Caco-2 (cell line): ENCODE results near the gene VWA3B. TPM values are rescaled to one million over a fixed set of nuclear protein-coding genes. Genes with fewer than 3 reads are reported as not detected.

ENCODE experiments used
- BruUV-seq: library from RNA; stranded (reverse); fragments of 400-500 nt; replicated peaks from 2 replicates; lab custom pipeline; 2021; lab: Mats Ljungman, UMichigan
- CTCF ChIA-PET: fragments of 300-600 bp; sonication (Branson Sonifier 250); formaldehyde crosslinking; loops from one replicate; lab custom pipeline; 2022; ENCODE audit warnings: antibody characterized with exemption; lab: Charles Lee
- POLR2A ChIA-PET: fragments of 300-600 bp; sonication (Branson Sonifier 250); formaldehyde crosslinking; loops from one replicate; lab custom pipeline; 2022; ENCODE audit warnings: antibody characterized with exemption; lab: Charles Lee
- DNase-seq, 2 experiments: peaks; one replicate each; pipeline versions ENCODE4 v3.0.0 to v3.0.0-alpha.2; 2020 to 2022
- H3K27me3 ChIP-seq: replicated peaks from 2 replicates; pipeline ENCODE4 v1.6.0; 2011; ENCODE audit warnings: low read length; ENCODE audit not compliant: control insufficient read depth, insufficient read depth
- H3K36me3 ChIP-seq: 2 replicates; pipeline ENCODE4 v1.5.1; 2011; ENCODE audit warnings: low read length; ENCODE audit not compliant: control insufficient read depth, insufficient read depth
- H3K4me1 ChIP-seq: fragments of 250-450 bp; sonication (Bioruptor Pico); 2 replicates; pipeline ENCODE4 v1.5.1; 2020; ENCODE audit warnings: mild to moderate bottlenecking
- H3K4me3 ChIP-seq: 2 replicates; pipeline ENCODE4 v1.5.1; 2011; ENCODE audit warnings: low read depth, mild to moderate bottlenecking, control low read depth, low read length
- H3K9me3 ChIP-seq: fragments of 250-450 bp; sonication (Bioruptor Pico); 2 replicates; pipeline ENCODE4 v1.5.1; 2020; ENCODE audit warnings: mild to moderate bottlenecking, moderate library complexity
- H3K27ac Mint-ChIP-seq: one replicate; pipeline ENCODE4 v1.8.0; 2022; ENCODE audit warnings: mixed read lengths; ENCODE audit not compliant: unreplicated experiment
- H3K27me3 Mint-ChIP-seq: one replicate; pipeline ENCODE4 v1.8.0; 2022; ENCODE audit warnings: mixed read lengths; ENCODE audit not compliant: insufficient read depth, unreplicated experiment
- H3K36me3 Mint-ChIP-seq: one replicate; pipeline ENCODE4 v1.8.0; 2022; ENCODE audit warnings: mild to moderate bottlenecking, mixed read lengths; ENCODE audit not compliant: insufficient read depth, unreplicated experiment
- H3K4me1 Mint-ChIP-seq: one replicate; pipeline ENCODE4 v1.8.0; 2022; ENCODE audit warnings: low read depth, mixed read lengths; ENCODE audit not compliant: unreplicated experiment
- H3K4me3 Mint-ChIP-seq: one replicate; pipeline ENCODE4 v1.8.0; 2022; ENCODE audit warnings: mild to moderate bottlenecking, moderate library complexity, mixed read lengths; ENCODE audit not compliant: unreplicated experiment
- H3K9me3 Mint-ChIP-seq: one replicate; pipeline ENCODE4 v1.8.0; 2022; ENCODE audit warnings: mixed read lengths; ENCODE audit not compliant: unreplicated experiment
- intact Hi-C: fragments of 100-400 bp; cut with micrococcal nuclease; formaldehyde crosslinking; loops from one replicate; pipeline ENCODE4 v1.10.0; 2022; ENCODE audit not compliant: unreplicated experiment
- total RNA-seq: library from RNA; stranded (reverse); gene quantifications from 2 replicates; pipeline ENCODE4 v1.2.3, GENCODE V29; 2022
- TF ChIP-seq, protein P1 (sequence below), 2 experiments: fragments of 200-600 bp in 1 of 2; IDR thresholded peaks; 1 replicate in 1 of 2; 2 replicates in 1 of 2; pipeline versions ENCODE4 v1.5.1 to v1.8.0; 2011 to 2022; ENCODE audit warnings: antibody characterized with exemption in 1 of 2, control low read depth in 1 of 2, inconsistent platforms in 1 of 2, low read depth in 1 of 2, low read length in 1 of 2, mild to moderate bottlenecking in 1 of 2, moderate library complexity in 1 of 2; ENCODE audit not compliant: insufficient read depth in 1 of 2, severe bottlenecking in 1 of 2, unreplicated experiment in 1 of 2

Gene VWA3B
- total RNA-seq, 1 experiment from 2014 or later, result not detected

DNA sequence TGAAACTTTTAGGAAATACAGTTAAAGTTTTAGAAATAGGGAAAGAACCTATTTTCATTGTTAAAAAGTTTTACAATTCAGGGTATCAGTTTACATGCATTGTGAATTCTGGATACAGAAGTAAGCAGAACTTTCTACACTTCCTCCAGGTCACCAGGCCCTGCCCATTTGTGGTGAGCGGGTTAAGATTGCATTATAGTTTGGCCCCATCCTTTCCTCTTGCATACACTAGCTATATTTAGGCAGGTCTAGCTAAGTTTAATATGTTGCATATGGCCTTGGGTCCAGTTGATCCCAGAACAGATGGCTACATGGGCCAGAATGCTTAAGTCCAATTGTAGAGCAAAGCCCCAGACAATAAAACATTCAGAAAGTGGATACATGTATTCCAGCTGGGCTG lies 4.8 kb downstream of the VWA3B start:
- Histone ChIP-seq H3K9me3 (peaks cover 14% of the 10 kb centered on the region), H3K27me3 (no peaks in the 10 kb centered on the region), H3K4me3 (no peak overlapping the region), H3K4me1 (peaks cover 8% of the 10 kb centered on the region; the same call in 1 of the 2 replicates), H3K36me3 (no peaks in the 10 kb centered on the region)
- DNase-seq, result no peak
- peaks cover 7% of the 10 kb centered on the region for H3K4me1 Mint-ChIP-seq
- ChIA-PET POLR2A (no interaction called here), CTCF (no interaction called here)
- peaks cover 3% of the 10 kb centered on the region for H3K27me3 Mint-ChIP-seq
- peaks cover 4% of the 10 kb centered on the region for H3K36me3 Mint-ChIP-seq
- intact Hi-C loops, result no loop called here
- TF ChIP-seq, protein P1, sequence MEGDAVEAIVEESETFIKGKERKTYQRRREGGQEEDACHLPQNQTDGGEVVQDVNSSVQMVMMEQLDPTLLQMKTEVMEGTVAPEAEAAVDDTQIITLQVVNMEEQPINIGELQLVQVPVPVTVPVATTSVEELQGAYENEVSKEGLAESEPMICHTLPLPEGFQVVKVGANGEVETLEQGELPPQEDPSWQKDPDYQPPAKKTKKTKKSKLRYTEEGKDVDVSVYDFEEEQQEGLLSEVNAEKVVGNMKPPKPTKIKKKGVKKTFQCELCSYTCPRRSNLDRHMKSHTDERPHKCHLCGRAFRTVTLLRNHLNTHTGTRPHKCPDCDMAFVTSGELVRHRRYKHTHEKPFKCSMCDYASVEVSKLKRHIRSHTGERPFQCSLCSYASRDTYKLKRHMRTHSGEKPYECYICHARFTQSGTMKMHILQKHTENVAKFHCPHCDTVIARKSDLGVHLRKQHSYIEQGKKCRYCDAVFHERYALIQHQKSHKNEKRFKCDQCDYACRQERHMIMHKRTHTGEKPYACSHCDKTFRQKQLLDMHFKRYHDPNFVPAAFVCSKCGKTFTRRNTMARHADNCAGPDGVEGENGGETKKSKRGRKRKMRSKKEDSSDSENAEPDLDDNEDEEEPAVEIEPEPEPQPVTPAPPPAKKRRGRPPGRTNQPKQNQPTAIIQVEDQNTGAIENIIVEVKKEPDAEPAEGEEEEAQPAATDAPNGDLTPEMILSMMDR (IDR thresholded peaks at IDR 0.05; ENCODE audit: insufficient read depth in 1 of 2, low read depth in 1 of 2, low read length in 1 of 2, severe bottlenecking in 1 of 2, unreplicated experiment in 1 of 2), result no peak
- no peak overlapping the region for H3K27ac Mint-ChIP-seq
- no peak overlapping the region for H3K4me3 Mint-ChIP-seq
- H3K9me3 Mint-ChIP-seq, result peaks cover 18% of the 10 kb centered on the region
- BruUV-seq, result no TSS peak

DNA sequence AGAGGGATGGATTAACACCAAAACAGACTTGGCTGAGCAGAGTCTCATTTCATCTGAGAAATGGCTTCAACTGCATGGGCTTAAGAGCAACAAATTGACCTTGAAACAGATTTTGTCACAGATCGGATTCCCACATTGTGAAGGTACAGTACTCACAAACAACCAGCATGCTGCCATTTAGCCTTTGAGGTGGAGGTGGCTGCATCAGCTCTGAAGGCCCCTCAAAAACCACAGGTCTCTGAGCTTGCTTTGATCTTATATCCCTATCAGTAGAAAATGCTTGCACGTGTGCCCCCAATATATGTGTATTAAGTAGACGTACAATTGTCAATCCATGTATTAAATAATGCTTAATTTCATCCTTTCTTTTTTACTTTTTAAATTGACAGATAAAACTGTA lies 6.2 kb downstream of the VWA3B start:
- TF ChIP-seq, protein P1 (IDR thresholded peaks at IDR 0.05; ENCODE audit: insufficient read depth in 1 of 2, low read depth in 1 of 2, low read length in 1 of 2, severe bottlenecking in 1 of 2, unreplicated experiment in 1 of 2), result no peak
- intact Hi-C loops, result no loop called here

DNA sequence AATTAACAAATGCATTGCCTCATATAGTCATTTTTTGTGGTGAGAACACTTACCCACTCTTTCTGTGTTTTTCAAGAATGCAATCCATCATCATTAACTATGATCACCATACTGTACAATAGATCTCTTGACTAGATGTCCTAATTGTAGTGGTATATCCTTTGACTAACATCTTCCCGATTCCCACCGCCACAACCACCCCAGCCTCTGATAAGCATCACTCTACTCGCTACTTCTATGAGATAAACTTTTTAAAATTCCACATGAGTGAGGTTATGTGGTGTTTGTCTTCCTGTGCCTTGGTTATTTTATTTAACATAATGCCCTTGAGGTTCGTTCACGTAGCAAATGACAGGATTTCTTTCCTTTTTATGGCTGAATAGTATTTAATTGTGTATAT lies 6.6 kb downstream of the VWA3B start:
- Histone ChIP-seq H3K4me3 (no peak overlapping the region), H3K9me3 (peaks cover 22% of the 10 kb centered on the region), H3K4me1 (peaks cover 4% of the 10 kb centered on the region; the same call in 1 of the 2 replicates), H3K27me3 (no peaks in the 10 kb centered on the region), H3K36me3 (no peaks in the 10 kb centered on the region)
- DNase-seq, result no peak
- Mint-ChIP-seq H3K36me3 (no peaks in the 10 kb centered on the region), H3K4me1 (peaks cover 7% of the 10 kb centered on the region), H3K9me3 (peaks cover 30% of the 10 kb centered on the region), H3K27ac (no peak overlapping the region), H3K27me3 (peaks cover 3% of the 10 kb centered on the region), H3K4me3 (no peak overlapping the region)
- ChIA-PET CTCF (no interaction called here), POLR2A (no interaction called here)
- intact Hi-C loops, result no loop called here
- TF ChIP-seq, protein P1 (IDR thresholded peaks at IDR 0.05; ENCODE audit: insufficient read depth in 1 of 2, low read depth in 1 of 2, low read length in 1 of 2, severe bottlenecking in 1 of 2, unreplicated experiment in 1 of 2), result no peak
- BruUV-seq, result no TSS peak

More for the DNA sequence above, 6.2 kb downstream of the VWA3B start:
- Mint-ChIP-seq H3K36me3 (no peaks in the 10 kb centered on the region), H3K27me3 (peaks cover 3% of the 10 kb centered on the region), H3K4me3 (no peak overlapping the region), H3K9me3 (peaks cover 30% of the 10 kb centered on the region), H3K27ac (no peak overlapping the region), H3K4me1 (peaks cover 7% of the 10 kb centered on the region)
- Histone ChIP-seq H3K9me3 (peaks cover 17% of the 10 kb centered on the region), H3K4me1 (peaks cover 4% of the 10 kb centered on the region; the same call in 1 of the 2 replicates), H3K27me3 (no peaks in the 10 kb centered on the region), H3K4me3 (no peak overlapping the region), H3K36me3 (no peaks in the 10 kb centered on the region)
- no peak for DNase-seq
- CTCF ChIA-PET, result no interaction called here
- BruUV-seq, result no TSS peak
- POLR2A ChIA-PET, result no interaction called here
